ENCODE measurements around the gene MACROD2. TPM values are rescaled to one million over a fixed set of nuclear protein-coding genes. Genes with fewer than 3 reads are reported as not detected.
A peak's percentile ranks its signal among the peaks of the same experiment; 100 is the strongest.

Gene MACROD2
- total RNA-seq, 1 donor from 2014 or later, result 6.7 TPM

DNA sequence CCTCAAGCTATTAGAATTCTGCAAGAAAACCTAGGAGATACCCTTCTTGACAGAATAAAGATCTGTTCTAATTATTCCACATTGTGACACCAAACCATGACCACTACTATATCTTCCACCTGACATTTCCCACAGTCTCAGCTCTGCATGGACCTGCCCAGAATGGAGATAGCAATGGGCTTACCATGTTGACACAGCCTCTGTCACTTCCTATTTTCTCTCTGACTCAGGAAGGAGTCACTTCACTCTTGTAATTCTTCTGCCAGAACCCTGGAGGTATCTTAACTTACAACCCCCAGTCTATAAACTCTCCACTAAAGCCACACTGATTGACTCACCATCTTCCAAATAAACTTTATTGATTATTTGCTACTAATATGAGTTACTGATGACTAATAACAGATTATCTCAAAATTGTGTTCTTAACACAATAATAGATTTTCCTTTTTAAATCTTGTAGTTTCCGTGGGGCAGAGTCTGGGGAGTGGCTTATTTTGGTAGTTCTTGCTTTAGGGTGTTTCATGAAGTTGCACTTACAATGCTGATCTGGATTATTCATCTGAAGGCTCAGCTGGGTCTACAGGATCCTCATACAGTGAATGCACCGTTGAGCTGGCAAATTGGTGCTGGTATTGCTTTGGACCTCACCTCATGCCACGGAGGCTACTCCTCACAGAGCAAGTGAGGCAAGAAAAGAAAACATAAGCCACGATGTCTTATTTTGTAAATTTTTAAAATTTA lies 1708.0 kb downstream of the MACROD2 start:
- Mint-ChIP-seq H3K36me3 (no peaks in the 10 kb centered on the region), H3K4me1 (ENCODE audit: unreplicated experiment) (peaks cover 6% of the 10 kb centered on the region), H3K27ac (no peak overlapping the region), H3K27me3 (no peaks in the 10 kb centered on the region), H3K9me3 (no peaks in the 10 kb centered on the region), H3K4me3 (no peak overlapping the region)
- TF ChIP-seq, protein P1, sequence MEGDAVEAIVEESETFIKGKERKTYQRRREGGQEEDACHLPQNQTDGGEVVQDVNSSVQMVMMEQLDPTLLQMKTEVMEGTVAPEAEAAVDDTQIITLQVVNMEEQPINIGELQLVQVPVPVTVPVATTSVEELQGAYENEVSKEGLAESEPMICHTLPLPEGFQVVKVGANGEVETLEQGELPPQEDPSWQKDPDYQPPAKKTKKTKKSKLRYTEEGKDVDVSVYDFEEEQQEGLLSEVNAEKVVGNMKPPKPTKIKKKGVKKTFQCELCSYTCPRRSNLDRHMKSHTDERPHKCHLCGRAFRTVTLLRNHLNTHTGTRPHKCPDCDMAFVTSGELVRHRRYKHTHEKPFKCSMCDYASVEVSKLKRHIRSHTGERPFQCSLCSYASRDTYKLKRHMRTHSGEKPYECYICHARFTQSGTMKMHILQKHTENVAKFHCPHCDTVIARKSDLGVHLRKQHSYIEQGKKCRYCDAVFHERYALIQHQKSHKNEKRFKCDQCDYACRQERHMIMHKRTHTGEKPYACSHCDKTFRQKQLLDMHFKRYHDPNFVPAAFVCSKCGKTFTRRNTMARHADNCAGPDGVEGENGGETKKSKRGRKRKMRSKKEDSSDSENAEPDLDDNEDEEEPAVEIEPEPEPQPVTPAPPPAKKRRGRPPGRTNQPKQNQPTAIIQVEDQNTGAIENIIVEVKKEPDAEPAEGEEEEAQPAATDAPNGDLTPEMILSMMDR (conservative IDR thresholded peaks at IDR 0.05), result no peak
- DNase-seq (ENCODE audit: extremely low spot score, unreplicated experiment), result no peak

DNA sequence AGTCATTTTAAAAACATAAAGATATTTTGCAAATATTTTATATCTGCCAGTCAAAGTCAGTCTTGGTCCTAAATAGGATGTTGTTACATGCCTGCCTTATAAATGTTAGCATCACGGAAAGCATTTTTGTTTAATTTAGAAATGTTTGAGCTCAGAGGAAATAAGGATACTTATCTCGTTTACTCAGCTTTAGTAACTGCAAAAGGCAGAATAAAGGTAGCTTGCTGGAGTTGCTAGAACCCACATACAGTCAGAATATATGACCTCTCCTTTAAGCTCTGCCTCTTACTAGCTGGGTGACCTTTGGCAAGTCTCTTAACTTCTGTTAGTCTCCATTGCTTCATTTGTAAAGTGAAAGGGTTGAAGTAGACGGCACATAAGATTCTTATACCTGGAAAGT lies 1710.7 kb downstream of the MACROD2 start:
- no peak overlapping the region for H3K27ac Mint-ChIP-seq
- H3K9me3 Mint-ChIP-seq, result no peaks in the 10 kb centered on the region
- DNase-seq (ENCODE audit: extremely low spot score, unreplicated experiment), result no peak
- no peak overlapping the region for H3K4me3 Mint-ChIP-seq
- H3K27me3 Mint-ChIP-seq, result no peaks in the 10 kb centered on the region
- H3K36me3 Mint-ChIP-seq, result no peaks in the 10 kb centered on the region
- TF ChIP-seq, protein P1 (conservative IDR thresholded peaks at IDR 0.05), result no peak
- H3K4me1 Mint-ChIP-seq (ENCODE audit: unreplicated experiment), result peaks cover 8% of the 10 kb centered on the region

DNA sequence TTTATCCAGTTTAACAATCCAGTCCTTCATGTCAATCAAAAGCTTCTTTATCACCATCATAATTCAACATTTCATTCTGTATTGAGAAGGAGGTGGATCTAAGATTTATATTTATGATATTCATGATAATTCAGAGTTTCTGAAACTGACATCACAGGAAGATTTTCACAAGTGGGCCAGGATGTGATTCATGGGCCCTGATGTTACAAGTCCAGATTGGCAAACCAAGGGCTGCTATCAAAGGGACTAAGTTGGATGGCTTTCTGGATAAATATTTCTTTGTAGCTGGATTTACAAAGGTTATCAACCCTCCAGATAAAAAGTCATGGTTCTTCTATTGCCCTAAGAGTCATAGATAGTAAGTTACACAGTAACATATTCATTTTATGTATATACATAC lies 1711.4 kb downstream of the MACROD2 start:
- Mint-ChIP-seq H3K4me1 (ENCODE audit: unreplicated experiment) (peaks cover 14% of the 10 kb centered on the region), H3K4me3 (no peak overlapping the region), H3K27me3 (no peaks in the 10 kb centered on the region), H3K27ac (no peak overlapping the region), H3K9me3 (no peaks in the 10 kb centered on the region), H3K36me3 (no peaks in the 10 kb centered on the region)
- TF ChIP-seq, protein P1 (conservative IDR thresholded peaks at IDR 0.05), result no peak
- no peak for DNase-seq (ENCODE audit: extremely low spot score, unreplicated experiment)

GRCh38 chr20:15708984-15709598 lies 1713.8 kb downstream of the MACROD2 start:
- no peaks in the 10 kb centered on the region for H3K36me3 Mint-ChIP-seq
- no peaks in the 10 kb centered on the region for H3K27me3 Mint-ChIP-seq
- H3K4me3 Mint-ChIP-seq, result no peak overlapping the region
- H3K4me1 Mint-ChIP-seq (ENCODE audit: unreplicated experiment), result peaks cover 24% of the 10 kb centered on the region
- TF ChIP-seq, protein P1 (conservative IDR thresholded peaks at IDR 0.05), result peak; percentile 81
- H3K9me3 Mint-ChIP-seq, result peaks cover 7% of the 10 kb centered on the region
- no peak overlapping the region for H3K27ac Mint-ChIP-seq
- no peak for DNase-seq (ENCODE audit: extremely low spot score, unreplicated experiment)

DNA sequence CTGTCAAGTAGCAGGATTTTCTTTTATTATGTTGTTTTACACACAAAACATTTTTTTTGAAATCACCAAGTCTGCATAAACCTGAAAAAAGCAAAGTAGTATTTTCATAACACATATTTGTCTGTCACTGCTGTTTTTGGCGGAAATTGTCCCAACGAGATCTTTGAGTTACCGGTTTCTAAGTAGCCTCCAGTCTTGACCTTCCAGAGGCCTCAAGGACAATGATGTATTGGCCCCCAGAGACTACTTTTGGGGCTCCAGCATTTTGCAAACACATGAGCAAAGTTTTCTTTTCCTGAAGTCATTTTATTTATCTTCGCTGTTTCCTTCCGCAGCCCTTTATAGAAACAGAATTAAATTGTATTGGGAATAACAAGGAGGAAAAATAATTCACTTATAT lies 1715.3 kb downstream of the MACROD2 start:
- H3K4me3 Mint-ChIP-seq, result no peak overlapping the region
- no peak overlapping the region for H3K27ac Mint-ChIP-seq
- no peaks in the 10 kb centered on the region for H3K27me3 Mint-ChIP-seq
- peaks cover 7% of the 10 kb centered on the region for H3K9me3 Mint-ChIP-seq
- TF ChIP-seq, protein P1 (conservative IDR thresholded peaks at IDR 0.05), result no peak
- no peak for DNase-seq (ENCODE audit: extremely low spot score, unreplicated experiment)
- H3K4me1 Mint-ChIP-seq (ENCODE audit: unreplicated experiment), result peaks cover 24% of the 10 kb centered on the region
- no peaks in the 10 kb centered on the region for H3K36me3 Mint-ChIP-seq
